A673 (cell line): ENCODE measurements around the gene HAGH.

Experiments used
- EZH2 ChIP-seq: fragments of 200-600 bp; sonication (generic); IDR thresholded peaks from 2 replicates; pipeline ENCODE4 v1.6.1; 2017; ENCODE audit warnings: borderline replicate concordance, low read depth, mild to moderate bottlenecking, mixed read lengths, antibody characterized with exemption, low read length; ENCODE audit not compliant: poor library complexity, severe bottlenecking
- TF ChIP-seq, protein P1 (sequence below): fragments of 300-800, 200-600 bp; sonication (generic); conservative IDR thresholded peaks from 2 replicates; pipeline ENCODE4 v1.5.1; 2017; ENCODE audit warnings: low read depth, mild to moderate bottlenecking, antibody characterized with exemption, low read length, moderate library complexity, mixed read lengths

DNA sequence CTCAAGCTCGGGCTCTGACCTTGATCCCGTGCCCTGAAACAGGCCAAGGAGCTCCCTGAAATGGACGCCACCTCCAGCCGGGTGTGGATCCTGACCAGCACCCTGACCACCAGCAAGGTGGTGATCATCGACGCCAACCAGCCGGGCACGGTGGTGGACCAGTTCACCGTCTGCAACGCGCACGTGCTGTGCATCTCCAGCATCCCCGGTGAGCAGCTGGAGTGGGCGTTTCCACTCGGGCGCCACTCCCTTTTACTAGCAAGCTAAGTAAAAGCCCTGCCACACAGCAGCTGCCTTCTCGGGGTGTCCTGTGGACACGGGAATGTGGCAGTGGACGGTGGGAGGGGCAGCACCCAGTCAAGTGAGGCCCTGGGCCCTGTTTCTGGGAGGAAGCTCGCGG is 61.7 kb downstream of the HAGH start:
- TF ChIP-seq, protein P1, sequence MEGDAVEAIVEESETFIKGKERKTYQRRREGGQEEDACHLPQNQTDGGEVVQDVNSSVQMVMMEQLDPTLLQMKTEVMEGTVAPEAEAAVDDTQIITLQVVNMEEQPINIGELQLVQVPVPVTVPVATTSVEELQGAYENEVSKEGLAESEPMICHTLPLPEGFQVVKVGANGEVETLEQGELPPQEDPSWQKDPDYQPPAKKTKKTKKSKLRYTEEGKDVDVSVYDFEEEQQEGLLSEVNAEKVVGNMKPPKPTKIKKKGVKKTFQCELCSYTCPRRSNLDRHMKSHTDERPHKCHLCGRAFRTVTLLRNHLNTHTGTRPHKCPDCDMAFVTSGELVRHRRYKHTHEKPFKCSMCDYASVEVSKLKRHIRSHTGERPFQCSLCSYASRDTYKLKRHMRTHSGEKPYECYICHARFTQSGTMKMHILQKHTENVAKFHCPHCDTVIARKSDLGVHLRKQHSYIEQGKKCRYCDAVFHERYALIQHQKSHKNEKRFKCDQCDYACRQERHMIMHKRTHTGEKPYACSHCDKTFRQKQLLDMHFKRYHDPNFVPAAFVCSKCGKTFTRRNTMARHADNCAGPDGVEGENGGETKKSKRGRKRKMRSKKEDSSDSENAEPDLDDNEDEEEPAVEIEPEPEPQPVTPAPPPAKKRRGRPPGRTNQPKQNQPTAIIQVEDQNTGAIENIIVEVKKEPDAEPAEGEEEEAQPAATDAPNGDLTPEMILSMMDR: no peak
- no peak for TF ChIP-seq EZH2
